Endothelial cell (in vitro differentiated cells): ENCODE data around the gene PDZD7. TPM values are rescaled to one million over a fixed set of nuclear protein-coding genes. Genes with fewer than 3 reads are reported as not detected.
A peak's percentile ranks its signal among the peaks of the same experiment; 100 is the strongest.

Source experiments
- DNase-seq: peaks from one replicate; pipeline ENCODE4 v3.0.0; 2021; ENCODE audit warnings: low spot score
- H3K27ac Mint-ChIP-seq: one replicate; pipeline ENCODE4 v1.8.0; 2021; ENCODE audit warnings: mixed read lengths, inconsistent platforms; ENCODE audit not compliant: unreplicated experiment
- H3K27me3 Mint-ChIP-seq: one replicate; pipeline ENCODE4 v1.8.0; 2021; ENCODE audit warnings: mild to moderate bottlenecking, moderate library complexity, mixed read lengths, inconsistent platforms; ENCODE audit not compliant: unreplicated experiment
- H3K36me3 Mint-ChIP-seq: one replicate; pipeline ENCODE4 v1.8.0; 2021; ENCODE audit warnings: mild to moderate bottlenecking, low read depth, mixed read lengths, inconsistent platforms; ENCODE audit not compliant: unreplicated experiment
- H3K4me1 Mint-ChIP-seq: one replicate; pipeline ENCODE4 v1.8.0; 2021; ENCODE audit warnings: mild to moderate bottlenecking, mixed read lengths, inconsistent platforms; ENCODE audit not compliant: unreplicated experiment
- H3K4me3 Mint-ChIP-seq: one replicate; pipeline ENCODE4 v1.8.0; 2021; ENCODE audit warnings: mild to moderate bottlenecking, mixed read lengths, inconsistent platforms; ENCODE audit not compliant: unreplicated experiment
- H3K9me3 Mint-ChIP-seq: one replicate; pipeline ENCODE4 v1.8.0; 2021; ENCODE audit warnings: mixed read lengths, inconsistent platforms; ENCODE audit not compliant: unreplicated experiment
- total RNA-seq: library from RNA; stranded (reverse); fragmentation: NEBNext Ultra II Directional; extraction: Animal tissue kit (Norgen Biotek cat#: 25700); gene quantifications from one replicate; pipeline ENCODE4 v1.2.1, GENCODE V29; 2021; ENCODE audit not compliant: unreplicated experiment
- TF ChIP-seq, protein P1 (sequence below): fragments of 200-600 bp; sonication (generic); IDR thresholded peaks from one replicate; pipeline ENCODE4 v1.5.0; 2021; ENCODE audit warnings: antibody characterized with exemption; ENCODE audit not compliant: unreplicated experiment

The PDZD7 gene
- total RNA-seq, 1 donor from 2014 or later = 0.54 TPM

DNA sequence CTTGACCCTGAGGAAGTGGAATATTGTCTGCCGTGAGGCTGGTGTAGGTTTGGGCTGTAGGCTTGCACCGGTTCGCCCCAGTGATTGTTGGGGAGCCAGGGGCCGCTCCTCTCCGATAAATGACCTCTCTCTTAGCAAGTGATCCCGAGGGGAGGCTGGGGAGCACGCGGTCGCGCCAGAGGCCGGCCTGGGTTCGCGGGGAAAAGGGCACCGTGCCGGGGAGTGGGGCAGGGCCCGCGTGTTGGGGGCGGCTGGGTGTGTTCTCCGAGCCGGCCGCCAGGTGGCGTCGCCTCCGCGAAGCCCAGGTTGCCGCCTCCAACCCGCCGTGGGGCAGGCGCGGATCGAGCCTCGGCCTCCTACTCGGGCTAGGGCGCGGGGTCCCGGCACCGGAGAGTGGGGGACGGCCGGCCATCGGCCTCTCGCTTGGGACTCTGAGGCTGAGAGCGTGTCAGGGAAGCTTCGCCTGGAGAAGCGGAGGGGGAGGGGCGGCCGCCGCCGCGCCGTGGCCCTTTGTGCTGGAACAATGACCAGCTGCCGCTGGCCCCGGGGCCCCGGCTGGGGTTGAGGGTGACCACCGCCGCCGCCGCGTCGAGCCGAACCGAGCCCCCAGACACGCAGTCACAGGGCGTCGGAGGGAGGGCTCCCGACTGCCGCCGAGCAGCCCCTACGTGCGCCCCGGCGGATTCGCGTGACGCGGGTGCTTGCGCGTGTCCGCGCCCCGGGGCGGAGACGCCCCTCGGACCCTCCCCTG lies 31.8 kb downstream of the PDZD7 start:
- Mint-ChIP-seq H3K4me3 (peak overlapping the region; percentile 95), H3K36me3 (peaks cover 8% of the 10 kb centered on the region), H3K4me1 (peaks cover 23% of the 10 kb centered on the region), H3K27ac (peak overlapping the region; percentile 88), H3K27me3 (peaks cover 8% of the 10 kb centered on the region), H3K9me3 (no peaks in the 10 kb centered on the region)
- DNase-seq = peak; percentile 84
- TF ChIP-seq, protein P1, sequence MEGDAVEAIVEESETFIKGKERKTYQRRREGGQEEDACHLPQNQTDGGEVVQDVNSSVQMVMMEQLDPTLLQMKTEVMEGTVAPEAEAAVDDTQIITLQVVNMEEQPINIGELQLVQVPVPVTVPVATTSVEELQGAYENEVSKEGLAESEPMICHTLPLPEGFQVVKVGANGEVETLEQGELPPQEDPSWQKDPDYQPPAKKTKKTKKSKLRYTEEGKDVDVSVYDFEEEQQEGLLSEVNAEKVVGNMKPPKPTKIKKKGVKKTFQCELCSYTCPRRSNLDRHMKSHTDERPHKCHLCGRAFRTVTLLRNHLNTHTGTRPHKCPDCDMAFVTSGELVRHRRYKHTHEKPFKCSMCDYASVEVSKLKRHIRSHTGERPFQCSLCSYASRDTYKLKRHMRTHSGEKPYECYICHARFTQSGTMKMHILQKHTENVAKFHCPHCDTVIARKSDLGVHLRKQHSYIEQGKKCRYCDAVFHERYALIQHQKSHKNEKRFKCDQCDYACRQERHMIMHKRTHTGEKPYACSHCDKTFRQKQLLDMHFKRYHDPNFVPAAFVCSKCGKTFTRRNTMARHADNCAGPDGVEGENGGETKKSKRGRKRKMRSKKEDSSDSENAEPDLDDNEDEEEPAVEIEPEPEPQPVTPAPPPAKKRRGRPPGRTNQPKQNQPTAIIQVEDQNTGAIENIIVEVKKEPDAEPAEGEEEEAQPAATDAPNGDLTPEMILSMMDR = peak; percentile 99

DNA sequence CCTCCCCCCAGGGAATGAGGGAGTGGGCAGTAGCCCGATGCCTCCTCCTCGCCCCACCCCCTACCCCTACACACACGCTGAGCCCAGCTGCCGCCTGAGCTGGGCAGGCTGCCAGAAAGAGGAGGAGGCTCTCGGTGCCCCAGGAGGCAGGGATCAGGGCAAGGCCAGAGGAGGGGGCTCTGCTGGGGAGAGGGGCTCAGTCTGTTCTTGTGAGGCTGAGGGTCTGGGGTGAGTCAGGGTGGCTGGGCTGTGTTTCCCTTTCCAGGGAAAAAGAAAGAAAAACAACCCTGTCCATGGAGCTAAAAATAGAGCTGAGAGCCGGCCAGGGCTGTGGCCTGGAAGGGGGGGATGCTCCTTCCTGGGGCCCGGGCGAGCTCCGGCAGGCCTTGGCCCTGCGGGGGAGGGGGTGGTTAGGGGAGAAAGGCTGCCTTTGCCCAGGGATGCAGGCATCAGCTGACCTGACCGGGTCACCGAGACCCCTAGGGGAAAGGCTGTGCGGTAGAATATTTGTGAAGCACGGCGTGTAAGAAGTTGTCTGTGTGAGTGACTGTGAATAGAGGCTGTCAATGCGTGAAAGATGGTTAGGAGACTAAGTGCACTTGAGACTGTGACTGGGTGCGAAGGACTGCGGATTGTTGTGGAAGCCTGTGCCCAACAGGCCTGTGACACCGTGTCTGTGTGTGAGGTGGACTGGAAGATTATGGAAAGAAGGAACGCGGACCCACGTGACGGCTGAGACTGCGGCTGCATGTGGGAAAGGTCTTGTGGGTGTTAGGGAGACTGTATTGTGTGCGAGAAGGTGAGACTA lies 32.5 kb downstream of the PDZD7 start:
- H3K9me3 Mint-ChIP-seq = no peaks in the 10 kb centered on the region
- H3K27ac Mint-ChIP-seq = peak overlapping the region; percentile 88
- peak; percentile 72 for DNase-seq
- peaks cover 10% of the 10 kb centered on the region for H3K27me3 Mint-ChIP-seq
- TF ChIP-seq, protein P1 = no peak
- H3K4me1 Mint-ChIP-seq = peaks cover 27% of the 10 kb centered on the region
- H3K36me3 Mint-ChIP-seq = peaks cover 8% of the 10 kb centered on the region
- peak overlapping the region; percentile 95 for H3K4me3 Mint-ChIP-seq

DNA sequence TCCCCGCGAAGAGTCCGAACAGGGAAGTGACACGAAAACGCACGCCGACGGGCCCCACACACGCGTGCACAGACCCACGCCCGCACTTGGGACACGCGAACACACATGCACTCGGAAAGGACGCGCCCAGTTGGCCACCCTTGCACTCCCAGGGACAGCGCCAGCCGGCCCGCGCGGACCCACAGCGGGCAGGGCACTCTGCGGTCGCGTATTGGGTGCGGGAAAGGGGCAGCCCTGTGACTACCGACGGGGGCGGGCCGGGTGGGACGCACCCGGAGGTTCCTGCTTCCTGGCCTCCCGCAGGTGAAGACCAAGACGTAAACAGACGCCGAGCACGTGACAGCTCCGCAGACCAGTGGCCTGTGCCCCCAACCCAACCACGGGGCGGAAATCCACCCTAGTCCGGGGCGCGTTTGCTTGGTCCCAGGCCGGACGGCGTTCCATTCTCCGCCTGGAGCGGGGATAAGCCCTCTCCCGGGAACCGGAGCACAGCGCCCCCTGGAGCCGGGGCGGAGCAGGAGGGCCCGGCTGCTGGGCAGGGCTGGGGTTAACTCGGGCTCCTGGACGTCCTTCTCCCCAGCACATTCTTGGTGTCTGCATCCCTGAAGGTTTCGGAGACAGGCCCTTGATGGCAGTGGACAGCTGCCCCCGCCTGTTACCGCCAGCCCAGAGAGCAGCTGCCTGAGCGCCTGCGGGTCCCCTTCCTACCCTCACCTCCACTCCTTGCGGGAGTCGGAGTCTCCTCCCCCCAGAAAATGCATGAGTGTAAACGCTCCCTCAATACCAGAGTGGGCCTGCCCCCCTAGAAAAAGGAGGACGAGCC lies 33.4 kb downstream of the PDZD7 start:
- Mint-ChIP-seq H3K27ac (peak overlapping the region; percentile 86), H3K4me3 (peak overlapping the region; percentile 95)
- DNase-seq = peak; percentile 91

DNA sequence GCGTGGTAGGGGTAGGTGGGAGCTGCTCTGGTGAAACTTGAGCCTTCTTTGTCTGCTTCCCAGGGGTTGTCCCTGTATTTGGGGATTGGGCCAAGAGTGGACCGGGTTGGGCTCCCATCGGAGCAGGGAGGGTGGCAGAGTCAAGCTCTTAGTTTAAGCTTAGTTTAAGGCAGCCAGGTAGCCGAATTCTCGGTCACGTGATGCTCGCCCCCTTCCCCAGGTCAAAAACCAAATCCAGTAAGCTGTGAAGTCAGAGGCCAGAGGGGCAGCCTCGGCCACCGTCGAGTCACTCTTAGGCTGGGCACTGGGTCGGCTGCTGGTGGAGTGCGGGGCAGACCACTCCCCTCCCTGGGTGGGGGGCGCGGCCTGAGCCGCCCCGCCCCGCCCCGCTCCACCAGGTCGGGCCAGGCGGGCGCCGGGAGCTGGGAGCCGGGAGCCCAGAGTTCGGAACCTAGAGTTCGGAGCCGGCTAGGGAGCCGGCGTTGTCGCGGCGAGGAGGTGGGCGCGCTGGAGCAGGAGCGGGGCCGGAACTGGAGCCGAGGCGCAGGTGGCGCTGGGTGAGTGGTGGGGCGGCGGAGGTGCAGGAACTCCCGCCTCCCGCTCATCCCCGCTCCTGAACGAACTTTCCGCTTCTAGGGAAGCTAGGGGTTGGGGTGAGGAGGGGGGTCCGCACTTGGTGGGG lies 34.1 kb downstream of the PDZD7 start:
- no peaks in the 10 kb centered on the region for H3K9me3 Mint-ChIP-seq
- H3K36me3 Mint-ChIP-seq = peaks cover 8% of the 10 kb centered on the region
- peak; percentile 51 for DNase-seq
- TF ChIP-seq, protein P1 = no peak
- peaks cover 10% of the 10 kb centered on the region for H3K27me3 Mint-ChIP-seq
- peak overlapping the region; percentile 70 for H3K27ac Mint-ChIP-seq
- H3K4me1 Mint-ChIP-seq = peaks cover 34% of the 10 kb centered on the region
- H3K4me3 Mint-ChIP-seq = peak overlapping the region; percentile 92

More for the DNA sequence above, 33.4 kb downstream of the PDZD7 start:
- Mint-ChIP-seq H3K4me1 (peaks cover 32% of the 10 kb centered on the region), H3K27me3 (peaks cover 10% of the 10 kb centered on the region), H3K9me3 (no peaks in the 10 kb centered on the region), H3K36me3 (peaks cover 8% of the 10 kb centered on the region)
- TF ChIP-seq, protein P1 = peak; percentile 93
